HEK293T (cell line): ENCODE data around the gene SLC66A2.

Source experiments
- CTCF ChIA-PET: fragments of 350-600 bp; formaldehyde crosslinking; extraction: SDS; loops from one replicate; lab custom pipeline; 2021; ENCODE audit warnings: antibody characterized with exemption, inconsistent platforms; lab: Yijun Ruan, JAX
- POLR2A ChIA-PET: fragments of 350-600 bp; formaldehyde crosslinking; extraction: SDS; loops from one replicate; lab custom pipeline; 2020; ENCODE audit warnings: antibody characterized with exemption, inconsistent platforms; lab: Yijun Ruan, JAX
- DNase-seq: peaks from one replicate; pipeline ENCODE4 v3.0.0; 2012; ENCODE audit warnings: mixed read lengths; ENCODE audit errors: extremely low spot score
- ARNT ChIP-seq: fragments of 450-650 bp; IDR thresholded peaks from 2 replicates; pipeline ENCODE4 v1.6.1; 2017; ENCODE audit warnings: mild to moderate bottlenecking
- BHLHE40 ChIP-seq: fragments of 450-650 bp; IDR thresholded peaks from 2 replicates; pipeline ENCODE4 v1.6.1; 2016; ENCODE audit warnings: mild to moderate bottlenecking, moderate library complexity, borderline replicate concordance
- CTBP1 ChIP-seq: fragments of 450-650 bp; IDR thresholded peaks from 2 replicates; pipeline ENCODE4 v1.6.1; 2016; ENCODE audit warnings: borderline replicate concordance
- ELF4 ChIP-seq: fragments of 450-650 bp; IDR thresholded peaks from 2 replicates; pipeline ENCODE4 v1.6.1; 2017; ENCODE audit warnings: antibody characterized with exemption
- FOXA1 ChIP-seq: fragments of 450-650 bp; IDR thresholded peaks from 2 replicates; pipeline ENCODE4 v1.6.1; 2016; ENCODE audit warnings: mild to moderate bottlenecking
- FOXK2 ChIP-seq: fragments of 450-650 bp; IDR thresholded peaks from 2 replicates; pipeline ENCODE4 v1.6.1; 2016; ENCODE audit warnings: mild to moderate bottlenecking
- FOXM1 ChIP-seq: fragments of 450-650 bp; IDR thresholded peaks from 2 replicates; pipeline ENCODE4 v1.6.1; 2017; ENCODE audit warnings: mild to moderate bottlenecking, borderline replicate concordance
- HDGF ChIP-seq: fragments of 450-650 bp; IDR thresholded peaks from 2 replicates; pipeline ENCODE4 v1.6.1; 2017; ENCODE audit warnings: antibody characterized with exemption, borderline replicate concordance
- L3MBTL2 ChIP-seq: fragments of 450-650 bp; conservative IDR thresholded peaks from 2 replicates; pipeline ENCODE4 v1.6.1; 2016; ENCODE audit warnings: mild to moderate bottlenecking
- LEF1 ChIP-seq: fragments of 450-650 bp; IDR thresholded peaks from 2 replicates; pipeline ENCODE4 v1.6.1; 2017; ENCODE audit warnings: mild to moderate bottlenecking, borderline replicate concordance
- NFRKB ChIP-seq: fragments of 450-650 bp; IDR thresholded peaks from 2 replicates; pipeline ENCODE4 v1.6.1; 2016; ENCODE audit warnings: mild to moderate bottlenecking, moderate library complexity
- SP1 ChIP-seq: fragments of 450-650 bp; IDR thresholded peaks from 2 replicates; pipeline ENCODE4 v1.6.1; 2017
- SUZ12 ChIP-seq: fragments of 450-650 bp; IDR thresholded peaks from 2 replicates; pipeline ENCODE4 v1.6.1; 2016; ENCODE audit warnings: mild to moderate bottlenecking
- TARDBP ChIP-seq: fragments of 450-650 bp; IDR thresholded peaks from 2 replicates; pipeline ENCODE4 v1.6.1; 2016
- ZNF384 ChIP-seq: fragments of 450-650 bp; IDR thresholded peaks from 2 replicates; pipeline ENCODE4 v1.6.1; 2016
- TF ChIP-seq, protein P1 (sequence below): fragments of 450-650 bp; IDR thresholded peaks from 2 replicates; pipeline ENCODE4 v1.6.1; 2016

The SLC66A2 gene

DNA sequence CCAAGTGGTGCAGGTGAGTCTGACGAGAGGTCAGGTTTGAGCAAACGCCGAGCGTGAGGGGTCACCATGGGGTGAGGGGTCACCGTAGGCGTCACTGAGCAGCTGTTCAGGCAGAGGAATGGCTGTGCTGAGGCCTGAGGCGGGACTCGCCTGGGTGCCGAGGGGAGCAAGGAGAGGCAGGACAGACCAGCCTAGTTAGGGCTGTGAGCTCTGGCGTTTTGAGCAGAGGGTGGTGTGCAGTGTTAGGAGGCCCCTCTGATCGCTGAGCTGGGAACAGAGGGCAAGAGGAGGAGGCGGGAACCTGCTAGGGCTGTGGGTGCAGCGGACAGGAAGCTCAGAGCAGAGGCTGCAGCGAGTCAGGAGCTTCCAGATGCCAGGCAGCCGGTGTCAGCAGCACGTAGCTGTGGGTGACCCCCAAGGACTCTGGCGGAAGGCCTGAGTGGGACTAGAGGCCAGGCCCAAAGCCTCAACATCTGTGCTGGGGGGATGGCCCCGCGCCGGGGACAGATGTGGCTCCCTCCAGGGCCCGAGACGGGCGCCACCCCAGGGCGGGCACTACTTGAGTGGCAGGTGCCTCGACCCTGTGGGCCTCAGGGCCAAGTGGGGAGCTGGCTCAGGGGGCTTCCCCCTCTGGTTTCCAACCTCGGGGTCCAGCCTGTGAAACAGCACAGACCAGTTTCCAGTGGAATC lies 98.0 kb downstream of the SLC66A2 start:
- POLR2A ChIA-PET, result no interaction called here
- no peak for DNase-seq
- no peak for TF ChIP-seq NFRKB
- TF ChIP-seq LEF1, result no peak
- no peak for TF ChIP-seq TARDBP
- TF ChIP-seq FOXK2, result no peak
- TF ChIP-seq ZNF384, result no peak
- no peak for TF ChIP-seq ELF4
- TF ChIP-seq, protein P1, sequence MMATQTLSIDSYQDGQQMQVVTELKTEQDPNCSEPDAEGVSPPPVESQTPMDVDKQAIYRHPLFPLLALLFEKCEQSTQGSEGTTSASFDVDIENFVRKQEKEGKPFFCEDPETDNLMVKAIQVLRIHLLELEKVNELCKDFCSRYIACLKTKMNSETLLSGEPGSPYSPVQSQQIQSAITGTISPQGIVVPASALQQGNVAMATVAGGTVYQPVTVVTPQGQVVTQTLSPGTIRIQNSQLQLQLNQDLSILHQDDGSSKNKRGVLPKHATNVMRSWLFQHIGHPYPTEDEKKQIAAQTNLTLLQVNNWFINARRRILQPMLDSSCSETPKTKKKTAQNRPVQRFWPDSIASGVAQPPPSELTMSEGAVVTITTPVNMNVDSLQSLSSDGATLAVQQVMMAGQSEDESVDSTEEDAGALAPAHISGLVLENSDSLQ, result no peak
- TF ChIP-seq SP1, result no peak
- TF ChIP-seq ARNT, result no peak
- TF ChIP-seq HDGF, result no peak
- TF ChIP-seq CTBP1, result no peak
- no peak for TF ChIP-seq L3MBTL2
- no peak for TF ChIP-seq BHLHE40
- TF ChIP-seq FOXM1, result no peak
- no peak for TF ChIP-seq FOXA1
- no peak for TF ChIP-seq SUZ12
- CTCF ChIA-PET, result no interaction called here

DNA sequence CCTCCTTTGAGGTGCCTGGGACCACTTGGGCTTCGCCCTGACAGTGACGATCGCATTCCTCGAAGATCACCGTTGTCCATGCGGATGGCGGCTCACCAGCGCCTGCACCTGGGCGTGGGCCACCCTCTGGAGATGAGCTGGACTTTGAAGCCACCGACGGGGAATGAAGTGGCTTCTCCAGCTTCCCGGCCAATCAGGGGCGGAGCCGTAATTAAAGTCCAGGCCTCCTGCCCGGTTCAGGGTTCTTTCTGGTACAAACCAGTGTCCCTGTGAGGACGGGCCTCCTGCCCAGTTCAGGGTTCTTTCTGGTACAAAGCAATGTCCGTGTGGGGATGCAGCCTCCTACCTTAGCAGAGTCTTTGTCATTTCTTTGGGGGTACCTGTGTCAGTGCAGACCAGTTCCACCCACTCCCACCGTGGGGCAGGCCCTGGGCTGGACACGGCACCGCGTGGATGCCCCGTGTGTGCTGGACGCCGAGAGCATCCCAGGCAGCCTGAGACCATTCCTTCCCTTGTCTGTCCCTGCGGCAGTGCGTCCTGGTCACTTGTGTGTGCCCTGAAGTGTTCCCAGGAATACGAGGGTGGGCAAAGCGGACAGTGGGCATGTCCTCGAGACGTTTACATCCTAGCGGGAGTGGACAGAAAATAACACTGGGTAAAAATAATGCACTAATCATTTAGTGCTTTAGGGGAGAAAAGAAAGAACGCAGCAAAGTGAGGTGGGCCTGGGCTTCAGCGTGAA lies 98.7 kb downstream of the SLC66A2 start:
- TF ChIP-seq TARDBP, result no peak
- no peak for TF ChIP-seq FOXA1
- TF ChIP-seq SP1, result no peak
- no peak for TF ChIP-seq SUZ12
- no peak for TF ChIP-seq L3MBTL2
- TF ChIP-seq LEF1, result no peak
- no peak for TF ChIP-seq HDGF
- no peak for TF ChIP-seq FOXM1
- TF ChIP-seq BHLHE40, result no peak
- TF ChIP-seq ARNT, result no peak
- TF ChIP-seq ZNF384, result no peak
- TF ChIP-seq CTBP1, result no peak
- no peak for TF ChIP-seq NFRKB
- no peak for TF ChIP-seq FOXK2
- TF ChIP-seq ELF4, result no peak
- TF ChIP-seq, protein P1, result no peak
- DNase-seq, result no peak
- ChIA-PET POLR2A (no interaction called here), CTCF (no interaction called here)
